Endothelial cell (in vitro differentiated cells): ENCODE data around the gene PCK2. TPM values are rescaled to one million over a fixed set of nuclear protein-coding genes. Genes with fewer than 3 reads are reported as not detected.

Source experiments
- DNase-seq: peaks from one replicate; pipeline ENCODE4 v3.0.0; 2021; ENCODE audit warnings: low spot score
- H3K27ac Mint-ChIP-seq: one replicate; pipeline ENCODE4 v1.8.0; 2021; ENCODE audit warnings: mixed read lengths, inconsistent platforms; ENCODE audit not compliant: unreplicated experiment
- H3K27me3 Mint-ChIP-seq: one replicate; pipeline ENCODE4 v1.8.0; 2021; ENCODE audit warnings: mild to moderate bottlenecking, moderate library complexity, mixed read lengths, inconsistent platforms; ENCODE audit not compliant: unreplicated experiment
- H3K36me3 Mint-ChIP-seq: one replicate; pipeline ENCODE4 v1.8.0; 2021; ENCODE audit warnings: mild to moderate bottlenecking, low read depth, mixed read lengths, inconsistent platforms; ENCODE audit not compliant: unreplicated experiment
- H3K4me1 Mint-ChIP-seq: one replicate; pipeline ENCODE4 v1.8.0; 2021; ENCODE audit warnings: mild to moderate bottlenecking, mixed read lengths, inconsistent platforms; ENCODE audit not compliant: unreplicated experiment
- H3K4me3 Mint-ChIP-seq: one replicate; pipeline ENCODE4 v1.8.0; 2021; ENCODE audit warnings: mild to moderate bottlenecking, mixed read lengths, inconsistent platforms; ENCODE audit not compliant: unreplicated experiment
- H3K9me3 Mint-ChIP-seq: one replicate; pipeline ENCODE4 v1.8.0; 2021; ENCODE audit warnings: mixed read lengths, inconsistent platforms; ENCODE audit not compliant: unreplicated experiment
- total RNA-seq: library from RNA; stranded (reverse); fragmentation: NEBNext Ultra II Directional; extraction: Animal tissue kit (Norgen Biotek cat#: 25700); gene quantifications from one replicate; pipeline ENCODE4 v1.2.1, GENCODE V29; 2021; ENCODE audit not compliant: unreplicated experiment
- TF ChIP-seq, protein P1 (sequence below): fragments of 200-600 bp; sonication (generic); IDR thresholded peaks from one replicate; pipeline ENCODE4 v1.5.0; 2021; ENCODE audit warnings: antibody characterized with exemption; ENCODE audit not compliant: unreplicated experiment

The PCK2 gene
- total RNA-seq, 1 donor from 2014 or later = 23.9 TPM

DNA sequence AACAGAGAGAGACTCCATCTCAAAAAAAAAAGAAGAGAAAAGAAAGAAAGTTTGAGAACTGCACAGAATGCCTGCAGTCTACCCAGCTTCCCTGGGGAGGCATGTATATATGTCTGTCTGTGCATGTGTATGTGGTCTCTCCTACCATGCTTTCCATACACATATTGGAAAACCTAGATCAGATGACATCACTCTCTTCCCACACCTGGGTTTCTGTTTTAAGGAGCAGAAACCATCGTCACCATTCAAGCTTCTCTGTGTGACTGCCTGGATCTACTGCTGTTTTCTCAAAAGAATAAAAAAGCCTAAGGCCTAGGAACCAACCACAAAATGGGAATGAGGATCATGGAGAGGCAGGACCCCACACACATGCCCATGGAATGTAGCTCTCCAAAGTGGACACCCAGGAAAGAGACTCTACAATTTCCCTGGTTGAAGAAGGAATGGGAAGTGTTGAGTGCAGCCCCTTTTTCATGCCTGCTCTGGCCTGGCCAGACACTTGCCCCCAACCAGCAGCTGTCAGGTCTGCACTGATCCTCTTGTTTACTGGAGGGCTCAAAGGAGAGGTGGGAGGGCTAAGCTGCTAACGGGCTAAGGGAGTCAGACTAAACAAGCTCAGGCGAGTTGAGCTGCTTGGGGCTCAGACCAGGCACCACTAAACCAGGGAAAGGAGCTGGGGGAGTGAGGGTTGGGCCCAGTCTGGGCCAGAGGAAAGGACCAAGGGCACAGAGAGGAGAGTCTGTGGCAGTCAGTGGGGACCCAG is 7.7 kb upstream of the PCK2 start:
- peaks cover 14% of the 10 kb centered on the region for H3K27me3 Mint-ChIP-seq
- H3K27ac Mint-ChIP-seq = no peak overlapping the region
- peaks cover 7% of the 10 kb centered on the region for H3K4me1 Mint-ChIP-seq

DNA sequence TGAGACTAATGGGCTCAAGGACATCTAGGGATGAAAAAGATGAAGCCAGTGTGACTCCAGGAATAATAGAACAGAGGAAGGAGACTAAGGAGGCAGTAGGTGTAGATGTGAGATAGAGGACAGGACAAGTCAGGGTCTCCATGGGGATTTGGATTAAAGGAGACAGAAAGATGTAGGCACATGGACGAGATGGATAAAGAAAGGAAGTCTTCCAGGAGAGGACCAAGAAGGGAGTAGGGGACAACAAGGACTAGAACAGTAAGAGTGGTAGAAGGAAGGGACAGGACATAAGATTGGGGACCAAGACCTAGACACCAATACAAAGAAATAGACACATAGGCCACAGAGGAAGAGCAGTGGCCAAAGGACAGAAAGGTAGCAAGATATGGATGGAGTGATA is 7.1 kb upstream of the PCK2 start:
- H3K4me1 Mint-ChIP-seq = peaks cover 5% of the 10 kb centered on the region
- DNase-seq = no peak
- H3K27ac Mint-ChIP-seq = no peak overlapping the region
- H3K4me3 Mint-ChIP-seq = no peak overlapping the region
- peaks cover 10% of the 10 kb centered on the region for H3K27me3 Mint-ChIP-seq
- TF ChIP-seq, protein P1, sequence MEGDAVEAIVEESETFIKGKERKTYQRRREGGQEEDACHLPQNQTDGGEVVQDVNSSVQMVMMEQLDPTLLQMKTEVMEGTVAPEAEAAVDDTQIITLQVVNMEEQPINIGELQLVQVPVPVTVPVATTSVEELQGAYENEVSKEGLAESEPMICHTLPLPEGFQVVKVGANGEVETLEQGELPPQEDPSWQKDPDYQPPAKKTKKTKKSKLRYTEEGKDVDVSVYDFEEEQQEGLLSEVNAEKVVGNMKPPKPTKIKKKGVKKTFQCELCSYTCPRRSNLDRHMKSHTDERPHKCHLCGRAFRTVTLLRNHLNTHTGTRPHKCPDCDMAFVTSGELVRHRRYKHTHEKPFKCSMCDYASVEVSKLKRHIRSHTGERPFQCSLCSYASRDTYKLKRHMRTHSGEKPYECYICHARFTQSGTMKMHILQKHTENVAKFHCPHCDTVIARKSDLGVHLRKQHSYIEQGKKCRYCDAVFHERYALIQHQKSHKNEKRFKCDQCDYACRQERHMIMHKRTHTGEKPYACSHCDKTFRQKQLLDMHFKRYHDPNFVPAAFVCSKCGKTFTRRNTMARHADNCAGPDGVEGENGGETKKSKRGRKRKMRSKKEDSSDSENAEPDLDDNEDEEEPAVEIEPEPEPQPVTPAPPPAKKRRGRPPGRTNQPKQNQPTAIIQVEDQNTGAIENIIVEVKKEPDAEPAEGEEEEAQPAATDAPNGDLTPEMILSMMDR = no peak
- no peaks in the 10 kb centered on the region for H3K36me3 Mint-ChIP-seq
- H3K9me3 Mint-ChIP-seq = no peaks in the 10 kb centered on the region

More for the DNA sequence above, 7.7 kb upstream of the PCK2 start:
- TF ChIP-seq, protein P1 = no peak
- H3K36me3 Mint-ChIP-seq = no peaks in the 10 kb centered on the region
- no peak for DNase-seq
- no peaks in the 10 kb centered on the region for H3K9me3 Mint-ChIP-seq
- H3K4me3 Mint-ChIP-seq = no peak overlapping the region

DNA sequence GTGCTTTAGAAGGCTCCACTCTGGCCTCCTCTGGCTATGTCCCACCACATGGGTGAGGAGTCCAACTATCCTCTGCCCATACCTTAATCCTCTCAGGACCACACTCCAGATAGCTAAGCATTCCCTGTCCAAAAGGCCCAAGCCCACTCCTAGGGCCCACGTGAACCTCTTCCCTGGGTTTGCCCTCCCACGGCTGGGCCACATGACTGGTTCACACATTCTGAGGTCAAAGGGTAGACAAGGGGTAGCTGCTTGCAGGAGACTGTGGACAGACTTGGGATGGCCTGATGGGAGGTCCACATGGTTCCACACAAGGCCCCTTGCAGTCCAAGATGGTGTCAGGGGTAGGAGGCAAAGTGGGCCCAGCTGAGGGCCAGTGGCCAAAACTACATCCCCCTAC is 6.0 kb upstream of the PCK2 start:
- no peak overlapping the region for H3K27ac Mint-ChIP-seq

DNA sequence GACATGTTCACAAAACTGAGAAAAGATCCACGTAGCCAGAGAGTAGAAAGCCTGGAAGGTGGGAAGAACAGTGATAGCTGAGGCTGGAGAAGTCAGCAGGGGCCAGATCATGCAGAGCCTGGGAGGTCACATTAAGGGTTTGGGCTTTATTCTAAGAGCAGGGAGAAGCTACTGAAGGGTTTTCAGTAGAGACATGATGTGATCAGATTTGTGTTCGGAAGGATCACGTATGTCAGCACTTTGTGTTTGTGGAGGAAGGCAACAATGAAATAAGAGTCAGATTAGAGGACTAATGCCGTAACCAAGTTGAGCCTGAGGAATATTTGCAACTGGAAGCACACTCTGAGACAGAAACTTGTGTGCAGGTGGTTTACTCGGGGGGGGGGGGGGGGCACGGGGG is 4.2 kb upstream of the PCK2 start:
- Mint-ChIP-seq H3K27ac (no peak overlapping the region), H3K4me3 (no peak overlapping the region), H3K9me3 (no peaks in the 10 kb centered on the region), H3K4me1 (peaks cover 8% of the 10 kb centered on the region), H3K36me3 (peaks cover 5% of the 10 kb centered on the region), H3K27me3 (peaks cover 10% of the 10 kb centered on the region)
- TF ChIP-seq, protein P1 = no peak
- no peak for DNase-seq

More for the DNA sequence above, 6.0 kb upstream of the PCK2 start:
- peaks cover 3% of the 10 kb centered on the region for H3K36me3 Mint-ChIP-seq
- peaks cover 9% of the 10 kb centered on the region for H3K27me3 Mint-ChIP-seq
- TF ChIP-seq, protein P1 = no peak
- no peak overlapping the region for H3K4me3 Mint-ChIP-seq
- H3K4me1 Mint-ChIP-seq = peaks cover 3% of the 10 kb centered on the region
- DNase-seq = no peak
- no peaks in the 10 kb centered on the region for H3K9me3 Mint-ChIP-seq

DNA sequence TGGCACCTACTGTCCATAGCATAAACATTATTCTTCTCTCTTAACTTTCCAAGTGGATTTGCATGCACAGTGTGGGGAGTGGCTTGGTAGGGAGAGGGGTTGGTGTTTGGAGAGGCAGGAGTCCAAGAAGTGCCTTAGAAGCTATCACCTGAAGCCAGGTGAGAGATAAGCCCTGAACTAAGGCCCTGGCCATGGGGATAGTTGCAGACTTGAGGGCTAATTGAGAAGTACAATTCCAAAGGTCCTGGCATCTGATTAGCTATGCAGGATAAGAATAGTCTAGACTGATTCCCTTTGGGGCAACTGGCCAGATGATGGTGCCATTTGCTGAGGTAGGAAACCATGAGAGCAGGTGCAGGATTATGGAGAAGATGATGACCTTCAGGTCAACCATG is 2.0 kb upstream of the PCK2 start:
- H3K4me3 Mint-ChIP-seq = no peak overlapping the region
- no peak overlapping the region for H3K27ac Mint-ChIP-seq
- H3K27me3 Mint-ChIP-seq = peaks cover 11% of the 10 kb centered on the region
- peaks cover 8% of the 10 kb centered on the region for H3K36me3 Mint-ChIP-seq
- TF ChIP-seq, protein P1 = no peak
- H3K4me1 Mint-ChIP-seq = peaks cover 18% of the 10 kb centered on the region
- H3K9me3 Mint-ChIP-seq = no peaks in the 10 kb centered on the region
- DNase-seq = no peak
